T-helper 22 cell (primary cell): ENCODE data around the gene TPGS2.
A peak's percentile ranks its signal among the peaks of the same experiment; 100 is the strongest.
"Not testable (repeated sequence)": the region's sequence is repeated elsewhere in the genome, so short reads cannot be mapped to it uniquely, and the experiment has no call there.

Experiments
- DNase-seq: peaks from one replicate; pipeline ENCODE4 v3.0.0-alpha.2; 2020; ENCODE audit warnings: low read depth

Gene TPGS2

GRCh38 chr18:36828630-36829361, at the start of gene TPGS2, which contains the start of gene KIAA1328:
TPGS2 (minus strand) TSS chr18:36829002; CDS start chr18:36828767, 235 bp downstream.
KIAA1328 (plus strand) TSS chr18:36829127; CDS start chr18:36829139, 12 bp downstream.
- peak; percentile 87 for DNase-seq

- not testable (repeated sequence) for DNase-seq
Measured at GRCh38 chr18:36873826-36874225, 45.0 kb upstream of the TPGS2 start.

- no peak for DNase-seq
Measured at GRCh38 chr18:36872329-36872728, 43.5 kb upstream of the TPGS2 start.

GRCh38 chr18:36871801-36872200, 43.0 kb upstream of the TPGS2 start:
- DNase-seq: no peak

GRCh38 chr18:36867056-36867455, 38.3 kb upstream of the TPGS2 start:
- no peak for DNase-seq

GRCh38 chr18:36862182-36862581, 33.4 kb upstream of the TPGS2 start:
- DNase-seq: no peak

GRCh38 chr18:36856815-36857214, 28.0 kb upstream of the TPGS2 start:
- DNase-seq: no peak

GRCh38 chr18:36851202-36851590, 22.4 kb upstream of the TPGS2 start:
- DNase-seq: no peak

- no peak for DNase-seq
Measured at GRCh38 chr18:36850527-36851201, 21.9 kb upstream of the TPGS2 start.

GRCh38 chr18:36849288-36850006, 20.6 kb upstream of the TPGS2 start:
- DNase-seq: no peak

GRCh38 chr18:36848609-36849008, 19.8 kb upstream of the TPGS2 start:
- no peak for DNase-seq

- DNase-seq: no peak
Measured at GRCh38 chr18:36843784-36844183, 15.0 kb upstream of the TPGS2 start.

- DNase-seq: no peak
Measured at GRCh38 chr18:36843199-36843598, 14.4 kb upstream of the TPGS2 start.

- DNase-seq: no peak
Measured at GRCh38 chr18:36839835-36840234, 11.0 kb upstream of the TPGS2 start.

GRCh38 chr18:36835927-36836326, 7.1 kb upstream of the TPGS2 start:
- no peak for DNase-seq

GRCh38 chr18:36833120-36833519, 4.3 kb upstream of the TPGS2 start:
- no peak for DNase-seq

- no peak for DNase-seq
Measured at GRCh38 chr18:36831139-36831538, 2.3 kb upstream of the TPGS2 start.

GRCh38 chr18:36830158-36830495, 1.3 kb upstream of the TPGS2 start:
- DNase-seq: no peak

GRCh38 chr18:36829362-36830157, 758 bp upstream of the TPGS2 start:
- no peak for DNase-seq

GRCh38 chr18:36828157-36828629, 609 bp downstream of the TPGS2 start:
- DNase-seq: no peak

GRCh38 chr18:36826556-36826955, 2.2 kb downstream of the TPGS2 start:
- no peak for DNase-seq

GRCh38 chr18:36825526-36825925, 3.3 kb downstream of the TPGS2 start:
- no peak for DNase-seq
